K562 (cell line): ENCODE results near the gene GPHN. TPM values are rescaled to one million over a fixed set of nuclear protein-coding genes. Genes with fewer than 3 reads are reported as not detected.

Experiments used
- ATAC-seq: fragments of 200-7000 bp; cut with Tn5 transposase; 3 replicates; pipeline ENCODE4 v1.9.1; 2020; ENCODE audit warnings: moderate library complexity
- BruUV-seq: library from RNA; stranded (reverse); fragments of 400-500 nt; replicated peaks from 2 replicates; lab custom pipeline; 2021; lab: Mats Ljungman, UMichigan
- CTCF ChIA-PET: fragments of 300-600 bp; formaldehyde crosslinking; extraction: SDS; loops from one replicate; lab custom pipeline; 2021; ENCODE audit warnings: low intra/inter-chr PET ratio; lab: Yijun Ruan, JAX
- POLR2A ChIA-PET: fragments of 300-600, 350-650 bp; sonication (Branson Sonifier 250); formaldehyde crosslinking; extraction: SDS; loops from one replicate; lab custom pipeline; 2021; ENCODE audit warnings: antibody characterized with exemption, inconsistent platforms; lab: Yijun Ruan, JAX
- DNase-seq, 4 experiments: peaks; one replicate each; pipeline versions ENCODE4 v3.0.0 to v3.0.0-alpha.2; 2011 to 2018; ENCODE audit warnings: low spot score in 3 of 4, mixed read lengths in 3 of 4; ENCODE audit errors: extremely low read depth in 1 of 4
- FAIRE-seq: peaks from 2 replicates; lab custom pipeline; 2011; peaks lifted over from hg19 to GRCh38; lab: Jason Lieb, UNC
- H2AFZ ChIP-seq: 2 replicates; pipeline ENCODE4 v1.6.0; 2011; ENCODE audit warnings: low read depth, low read length, control low read depth, inconsistent platforms
- H3K27ac ChIP-seq: fragments of 200-600 bp; 3 replicates; pipeline ENCODE4 v1.8.0; 2011; ENCODE audit warnings: low read depth, mild to moderate bottlenecking, control low read depth, inconsistent platforms, low read length, moderate library complexity, mixed read lengths; ENCODE audit errors: extremely low read depth
- H3K27me3 ChIP-seq, 2 experiments: fragments of 300-600 bp in 1 of 2; 2 replicates in 1 of 2; 3 replicates in 1 of 2; pipeline versions ENCODE4 v1.6.0 to v1.8.0; 2011; ENCODE audit warnings: inconsistent platforms in 2 of 2, low read length in 2 of 2, mild to moderate bottlenecking in 1 of 2, mixed read lengths in 1 of 2, moderate library complexity in 1 of 2; ENCODE audit not compliant: control insufficient read depth in 2 of 2, insufficient read depth in 2 of 2
- H3K36me3 ChIP-seq: fragments of 300-600 bp; 3 replicates; pipeline ENCODE4 v1.8.0; 2011; ENCODE audit warnings: mild to moderate bottlenecking, low read length, inconsistent platforms; ENCODE audit not compliant: control insufficient read depth, insufficient read depth
- H3K4me1 ChIP-seq, 2 experiments: fragments of 200-600 bp in 1 of 2; replicated peaks in 1 of 2; 2 replicates in 1 of 2; 3 replicates in 1 of 2; pipeline versions ENCODE4 v1.5.1 to v1.8.0; 2011; ENCODE audit warnings: inconsistent platforms in 2 of 2, low read length in 2 of 2, mild to moderate bottlenecking in 1 of 2, mixed read lengths in 1 of 2, moderate library complexity in 1 of 2; ENCODE audit not compliant: control insufficient read depth in 2 of 2, insufficient read depth in 2 of 2
- H3K4me2 ChIP-seq: 2 replicates; pipeline ENCODE4 v1.6.1; 2011; ENCODE audit warnings: low read length, control low read depth, inconsistent platforms, mixed read lengths; ENCODE audit not compliant: insufficient read depth
- H3K4me3 ChIP-seq: fragments of 200-600 bp; sonication (generic), shearing (Covaris generic); 2 replicates; pipeline ENCODE4 v1.5.1; 2016; ENCODE audit warnings: control low read depth, inconsistent platforms
- H3K79me2 ChIP-seq: fragments of 200-600 bp; 3 replicates; pipeline ENCODE4 v1.8.0; 2011; ENCODE audit warnings: low read length, inconsistent platforms; ENCODE audit not compliant: control insufficient read depth, insufficient read depth
- H3K9ac ChIP-seq, 2 experiments: 2 replicates each; pipeline versions ENCODE4 v1.6.0 to v1.6.1; 2011; ENCODE audit warnings: low read depth in 2 of 2, low read length in 2 of 2, control low read depth in 1 of 2, inconsistent platforms in 1 of 2, mild to moderate bottlenecking in 1 of 2, mixed read lengths in 1 of 2; ENCODE audit not compliant: insufficient read depth in 1 of 2
- H3K9me1 ChIP-seq: one replicate; pipeline ENCODE4 v1.6.0; 2011; ENCODE audit warnings: inconsistent platforms, mild to moderate bottlenecking, low read length, moderate library complexity; ENCODE audit not compliant: control insufficient read depth, insufficient read depth
- H3K9me3 ChIP-seq: replicated peaks from 2 replicates; pipeline ENCODE4 v1.5.1; 2011; ENCODE audit warnings: low read depth, low read length, inconsistent platforms; ENCODE audit not compliant: control insufficient read depth, insufficient read depth
- H4K20me1 ChIP-seq: replicated peaks from 2 replicates; pipeline ENCODE4 v1.6.1; 2011; ENCODE audit warnings: low read length, inconsistent platforms, mixed read lengths; ENCODE audit not compliant: control insufficient read depth, insufficient read depth
- NR3C1 ChIP-seq: sonication (generic); formaldehyde crosslinking; IDR thresholded peaks from 2 replicates; pipeline ENCODE4 v1.8.1; 2022; ENCODE audit warnings: missing genetic modification reagents
- ZZZ3 ChIP-seq: fragments of 450-650 bp; IDR thresholded peaks from 2 replicates; pipeline ENCODE4 v1.6.1; 2016; ENCODE audit warnings: antibody characterized with exemption, mild to moderate bottlenecking, moderate library complexity
- in situ Hi-C: fragments of 300-500 bp; cut with MboI; formaldehyde crosslinking; loops from 4 replicates; pipeline ENCODE4 v1.15.0; 2018; ENCODE audit warnings: inconsistent platforms, mixed read lengths
- intact Hi-C: fragments of 100-400 bp; cut with micrococcal nuclease; formaldehyde crosslinking; loops from 2 replicates; pipeline ENCODE4 v1.14.2; 2022
- polyA plus RNA-seq, 8 experiments: library from polyadenylated mRNA; depleted of rRNA in 4 of 8; stranded (reverse) in 5 of 8; unstranded in 3 of 8; fragments of >200 nt; fragmentation: Nextera tagmentation in 2 of 8; fragmentation: Illumina TruSeq in 1 of 8; extraction: Ambion mirVana in 2 of 8; extraction: Trizol in 1 of 8; gene quantifications; 2 replicates each; pipeline versions ENCODE4 v1.2.1 to v1.2.3, GENCODE V29; 2011 to 2014; ENCODE audit warnings: inconsistent platforms in 1 of 8, missing spikeins in 1 of 8
- total RNA-seq, 7 experiments: library from RNA; depleted of rRNA in 6 of 7; stranded (reverse); fragments of >200 nt in 6 of 7; fragmentation: Illumina TruSeq in 2 of 7; extraction: Trizol in 2 of 7; gene quantifications; 2 replicates each; pipeline versions ENCODE4 v1.2.1 to v1.2.3, GENCODE V29; 2011 to 2021; ENCODE audit warnings: low replicate concordance in 1 of 7
- TF ChIP-seq, protein P1 (sequence below), 2 experiments: fragments of 200-800 bp in 1 of 2; sonication (Bioruptor generic) in 1 of 2; sonication (generic) in 1 of 2; formaldehyde crosslinking in 1 of 2; IDR thresholded peaks in 1 of 2; conservative IDR thresholded peaks in 1 of 2; 2 replicates each; pipeline versions ENCODE4 v1.5.0 to v1.6.1; 2016 to 2020; ENCODE audit warnings: missing compliant biosample characterization in 1 of 2, missing genetic modification characterization in 1 of 2, missing genetic modification reagents in 1 of 2

Gene GPHN
- total and polyA plus RNA-seq, 9 of the 15 experiments (the other 6 are each of a cell fraction or from before 2014, with no cell fraction given): 5.9 to 16.0 (median 11.4) TPM

DNA sequence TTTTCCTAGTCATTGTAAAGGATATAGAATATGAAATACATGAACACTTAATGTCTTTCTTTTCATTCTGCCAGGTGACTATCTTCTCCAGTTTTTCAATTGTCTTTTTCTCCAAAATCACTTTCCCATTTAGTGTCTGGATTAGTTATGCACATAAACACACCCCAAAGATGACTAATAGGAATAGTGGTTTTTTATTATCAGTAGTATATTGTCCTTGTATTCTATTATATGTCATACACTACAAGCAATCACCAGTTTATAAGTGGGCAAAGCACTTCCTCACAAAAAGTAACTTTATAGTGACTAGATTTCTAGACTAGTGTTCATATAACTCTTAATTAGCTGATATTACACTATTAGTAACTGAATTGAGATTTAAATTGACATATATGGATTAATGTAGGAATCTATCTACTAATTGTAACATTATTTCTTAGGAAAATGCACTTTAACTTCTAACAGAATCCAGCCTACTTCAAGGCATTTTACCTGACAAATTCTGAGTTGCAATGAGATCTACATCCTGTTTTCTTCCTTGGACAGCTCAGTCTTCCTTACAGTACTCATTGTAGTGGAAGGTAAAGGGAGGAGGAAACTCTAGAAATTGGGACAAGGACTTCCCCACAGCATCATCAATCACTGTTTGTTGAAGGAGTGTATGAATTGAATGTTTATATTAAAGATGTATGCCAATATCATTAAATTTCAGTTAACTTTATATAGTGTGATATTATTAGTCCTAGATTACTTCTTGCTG, 495.2 kb downstream of the GPHN start:
- TF ChIP-seq ZZZ3 (no peak), NR3C1 (CRISPR knock-in tag) (no peak)
- TF ChIP-seq, protein P1, sequence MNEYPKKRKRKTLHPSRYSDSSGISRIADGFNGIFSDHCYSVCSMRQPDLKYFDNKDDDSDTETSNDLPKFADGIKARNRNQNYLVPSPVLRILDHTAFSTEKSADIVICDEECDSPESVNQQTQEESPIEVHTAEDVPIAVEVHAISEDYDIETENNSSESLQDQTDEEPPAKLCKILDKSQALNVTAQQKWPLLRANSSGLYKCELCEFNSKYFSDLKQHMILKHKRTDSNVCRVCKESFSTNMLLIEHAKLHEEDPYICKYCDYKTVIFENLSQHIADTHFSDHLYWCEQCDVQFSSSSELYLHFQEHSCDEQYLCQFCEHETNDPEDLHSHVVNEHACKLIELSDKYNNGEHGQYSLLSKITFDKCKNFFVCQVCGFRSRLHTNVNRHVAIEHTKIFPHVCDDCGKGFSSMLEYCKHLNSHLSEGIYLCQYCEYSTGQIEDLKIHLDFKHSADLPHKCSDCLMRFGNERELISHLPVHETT (CRISPR knock-in tag; conservative IDR thresholded peaks at IDR 0.05 in 1 of 2, IDR thresholded peaks at IDR 0.05 in 1 of 2): no peak
- intact Hi-C loops (no loop called here), in situ Hi-C loops (no loop called here)
- H3K27ac ChIP-seq: no peak overlapping the region
- H3K9me1 ChIP-seq: no peaks in the 10 kb centered on the region
- BruUV-seq: no TSS peak
- no peaks in the 10 kb centered on the region for H3K4me1 ChIP-seq
- DNase-seq (no peak), ATAC-seq (no peak), FAIRE-seq (no peak)
- no peaks in the 10 kb centered on the region for H3K9me3 ChIP-seq
- no peaks in the 10 kb centered on the region for H3K36me3 ChIP-seq
- no peak overlapping the region for H3K9ac ChIP-seq
- H2AFZ ChIP-seq: no peak overlapping the region
- H3K79me2 ChIP-seq: no peaks in the 10 kb centered on the region
- H3K4me3 ChIP-seq: no peak overlapping the region
- no peaks in the 10 kb centered on the region for H4K20me1 ChIP-seq
- H3K27me3 ChIP-seq: no peaks in the 10 kb centered on the region
- H3K4me2 ChIP-seq: no peak overlapping the region
- CTCF ChIA-PET: no interaction called here
- POLR2A ChIA-PET: no interaction called here
